Lung microvascular endothelial cell (primary cell): ENCODE measurements around the gene PKD2L1. TPM values are rescaled to one million over a fixed set of nuclear protein-coding genes. Genes with fewer than 3 reads are reported as not detected.
A peak's percentile ranks its signal among the peaks of the same experiment; 100 is the strongest.
"Not testable (repeated sequence)": the region's sequence is repeated elsewhere in the genome, so short reads cannot be mapped to it uniquely, and the experiment has no call there.

Experiments
- DNase-seq, 2 donors: peaks; one replicate each; pipeline versions ENCODE4 v3.0.0 to v3.0.0-alpha.2; 2010; ENCODE audit warnings: low read depth in 2 of 2
- total RNA-seq: library from RNA; depleted of rRNA; stranded (reverse); fragments of >200 nt; gene quantifications from 2 replicates; pipeline ENCODE4 v1.2.1, GENCODE V29; 2014

PKD2L1 gene
- total RNA-seq, 1 donor from 2014 or later, result not detected

GRCh38 chr10:100286051-100287033, 43.7 kb downstream of the PKD2L1 start, which contains the start of gene BLOC1S2:
TSS of gene BLOC1S2 (minus strand) at chr10:100286680. CDS start at chr10:100286659, 21 bp downstream.
- peak; percentile 91 for DNase-seq

GRCh38 chr10:100285326-100285725, 44.7 kb downstream of the PKD2L1 start:
- DNase-seq, result not testable (repeated sequence)

GRCh38 chr10:100282907-100283306, 47.1 kb downstream of the PKD2L1 start:
- DNase-seq, result no peak

- not testable (repeated sequence) for DNase-seq
Measured at GRCh38 chr10:100276971-100277370, 53.1 kb downstream of the PKD2L1 start.

GRCh38 chr10:100267239-100268104, 62.6 kb downstream of the PKD2L1 start, which contains the start of gene CWF19L1:
TSS of gene CWF19L1 (minus strand) at chr10:100267638. CDS start at chr10:100267593, 45 bp downstream.
- DNase-seq, result peak; percentile 90 to 93

- no peak for DNase-seq
Measured at GRCh38 chr10:100265821-100266485, 64.1 kb downstream of the PKD2L1 start.

GRCh38 chr10:100254191-100254590, 75.8 kb downstream of the PKD2L1 start:
- DNase-seq, result no peak

GRCh38 chr10:100253041-100253440, 77.0 kb downstream of the PKD2L1 start:
- no peak for DNase-seq

GRCh38 chr10:100248820-100249219, 81.2 kb downstream of the PKD2L1 start:
- DNase-seq, result no peak

- no peak for DNase-seq
Measured at GRCh38 chr10:100245484-100246220, 84.4 kb downstream of the PKD2L1 start.

- no peak for DNase-seq
Measured at GRCh38 chr10:100239851-100240250, 90.2 kb downstream of the PKD2L1 start.

- no peak for DNase-seq
Measured at GRCh38 chr10:100238429-100238828, 91.6 kb downstream of the PKD2L1 start.

Other genes starting within 250 kb of the PKD2L1 start
- gene CPN1, start 248.4 kb downstream of the PKD2L1 start, total RNA-seq, result not detected in 2 replicates
- 21.8 and 28.0 TPM in 2 replicates for gene ERLIN1, start 144.2 kb downstream of the PKD2L1 start, total RNA-seq
- 16.1 and 21.2 TPM in 2 replicates for gene CHUK, start 100.6 kb downstream of the PKD2L1 start, total RNA-seq
- 20.5 and 21.0 TPM in 2 replicates for gene CWF19L1, start 62.6 kb downstream of the PKD2L1 start, total RNA-seq
- 28.2 and 40.1 TPM in 2 replicates for gene BLOC1S2, start 43.5 kb downstream of the PKD2L1 start, total RNA-seq
- gene SCD, start 17.0 kb upstream of the PKD2L1 start, total RNA-seq, result 29.8 and 60.1 TPM in 2 replicates
- gene WNT8B, start 132.8 kb upstream of the PKD2L1 start, total RNA-seq, result not detected in 2 replicates
- 0.65 and 2.0 TPM in 2 replicates for gene SEC31B, start 189.6 kb upstream of the PKD2L1 start, total RNA-seq
- 152 and 182 TPM in 2 replicates for gene NDUFB8, start 199.6 kb upstream of the PKD2L1 start, total RNA-seq
- gene HIF1AN, start 205.7 kb upstream of the PKD2L1 start, total RNA-seq, result 5.4 and 6.3 TPM in 2 replicates